Esophagus squamous epithelium (tissue), 4 donors: ENCODE measurements around the gene P4HB.

Experiments
- CTCF ChIP-seq, 6 experiments: fragments of 450-650 bp in 4 of 6; fragments of 200-600 bp in 2 of 6; sonication (generic) in 2 of 6; IDR thresholded peaks; one replicate each; pipeline ENCODE4 v1.5.1; 2016 to 2019; ENCODE audit warnings: antibody characterized with exemption in 6 of 6, mild to moderate bottlenecking in 4 of 6, moderate library complexity in 4 of 6
- POLR2A ChIP-seq, 4 donors: fragments of 450-650 bp; IDR thresholded peaks; one replicate each; pipeline ENCODE4 v1.6.1; 2017; ENCODE audit warnings: antibody characterized with exemption in 4 of 4, mild to moderate bottlenecking in 4 of 4, moderate library complexity in 3 of 4

- TF ChIP-seq CTCF (IDR thresholded peaks at IDR 0.05) (no peak), POLR2A (IDR thresholded peaks at IDR 0.05) (no peak)
Observed at GRCh38 chr17:81831957-81832607, 28.3 kb downstream of the P4HB start.
